Daoy (cell line): ENCODE measurements around the gene PRR3. TPM values are rescaled to one million over a fixed set of nuclear protein-coding genes. Genes with fewer than 3 reads are reported as not detected.
"Not testable (repeated sequence)": the region's sequence is repeated elsewhere in the genome, so short reads cannot be mapped to it uniquely, and the experiment has no call there.

Experiments used
- DNase-seq: peaks from one replicate; pipeline ENCODE4 v3.0.0-alpha.2; 2015; ENCODE audit warnings: low read depth
- total RNA-seq: library from RNA; depleted of rRNA; stranded (reverse); fragments of >200 nt; shearing (Covaris generic); gene quantifications from 2 replicates; pipeline ENCODE4 v1.2.3, GENCODE V29; 2014; rRNA removed

PRR3 gene
- 13.4 and 18.3 TPM in 2 replicates for total RNA-seq

GRCh38 chr6:30556906-30557682 is at the start of gene PRR3:
Gene PRR3, plus strand, starts transcription at chr6:30557295. Its CDS starts 50 bp downstream, at chr6:30557345.
- DNase-seq: peak; percentile 92

GRCh38 chr6:30507849-30508827 is 49.0 kb upstream of the PRR3 start:
- DNase-seq: no peak

GRCh38 chr6:30508890-30509736 is 48.0 kb upstream of the PRR3 start:
- DNase-seq: peak; percentile 37

- no peak for DNase-seq
Measured at GRCh38 chr6:30510419-30511168, 46.5 kb upstream of the PRR3 start.

GRCh38 chr6:30511169-30511546 is 45.9 kb upstream of the PRR3 start:
- no peak for DNase-seq

GRCh38 chr6:30513451-30513850 is 43.6 kb upstream of the PRR3 start:
- no peak for DNase-seq

GRCh38 chr6:30515106-30515505 is 42.0 kb upstream of the PRR3 start:
- no peak for DNase-seq

GRCh38 chr6:30515944-30516753 is 40.9 kb upstream of the PRR3 start:
- DNase-seq: peak; percentile 95

GRCh38 chr6:30516754-30517076 is 40.4 kb upstream of the PRR3 start:
- DNase-seq: not testable (repeated sequence)

GRCh38 chr6:30517767-30518504 is 39.2 kb upstream of the PRR3 start:
- not testable (repeated sequence) for DNase-seq

- DNase-seq: not testable (repeated sequence)
Measured at GRCh38 chr6:30518505-30519145, 38.5 kb upstream of the PRR3 start.

- DNase-seq: no peak
Measured at GRCh38 chr6:30520522-30520921, 36.6 kb upstream of the PRR3 start.

GRCh38 chr6:30521082-30521481 is 36.0 kb upstream of the PRR3 start:
- DNase-seq: peak; percentile 73

- not testable (repeated sequence) for DNase-seq
Measured at GRCh38 chr6:30521952-30522351, 35.1 kb upstream of the PRR3 start.

GRCh38 chr6:30526444-30526843 is 30.7 kb upstream of the PRR3 start:
- DNase-seq: not testable (repeated sequence)

GRCh38 chr6:30529349-30529875 is 27.7 kb upstream of the PRR3 start:
- not testable (repeated sequence) for DNase-seq

GRCh38 chr6:30530014-30530413 is 27.1 kb upstream of the PRR3 start:
- DNase-seq: no peak

GRCh38 chr6:30533460-30534294 is 23.4 kb upstream of the PRR3 start:
- DNase-seq: no peak
